ENCODE measurements around the gene TXK.

DNA sequence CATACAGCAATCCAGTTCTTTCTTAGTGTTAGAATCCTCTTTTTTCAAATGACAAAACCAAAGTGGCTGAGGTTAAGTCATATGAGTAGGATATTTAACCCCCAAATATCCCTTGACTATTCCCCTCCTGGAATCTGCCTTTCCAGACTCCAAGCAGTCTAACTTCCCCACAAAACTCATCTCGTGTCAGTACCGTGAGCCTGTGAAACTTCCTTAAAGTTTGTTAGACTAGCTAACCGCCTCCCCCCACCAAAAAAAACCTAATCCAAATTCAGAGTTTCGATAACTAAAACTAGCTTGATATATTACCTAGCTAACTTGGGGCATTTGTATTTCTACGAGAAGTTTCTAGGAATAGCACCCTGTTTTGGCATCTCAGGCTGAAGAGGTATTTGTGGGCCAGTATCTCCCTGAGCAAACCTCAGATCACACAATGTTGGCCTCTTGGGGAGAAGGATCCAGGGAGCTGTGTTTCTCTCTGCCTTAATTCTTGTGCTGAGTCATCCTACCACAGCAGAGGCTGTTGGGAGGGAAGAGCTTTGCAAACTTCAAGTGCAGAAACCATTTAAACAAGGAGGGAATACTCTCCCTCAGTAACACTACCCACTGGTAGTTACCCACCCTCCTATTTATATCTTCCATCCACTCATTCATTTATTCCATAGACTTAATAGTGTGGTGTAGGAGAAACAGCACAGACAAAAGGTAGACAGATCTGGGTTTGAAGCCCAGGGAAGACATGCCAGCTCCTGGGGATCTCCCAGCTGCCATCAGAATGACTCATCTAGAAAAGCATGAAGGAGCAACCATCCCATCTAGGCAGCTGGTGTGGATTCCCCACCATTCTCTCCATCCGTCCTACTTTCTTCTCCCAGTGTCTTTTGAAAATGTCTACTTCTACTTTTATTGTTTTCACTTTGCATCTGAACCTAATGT, 39.3 kb upstream of the TXK start:
- TF ChIP-seq, protein P1, sequence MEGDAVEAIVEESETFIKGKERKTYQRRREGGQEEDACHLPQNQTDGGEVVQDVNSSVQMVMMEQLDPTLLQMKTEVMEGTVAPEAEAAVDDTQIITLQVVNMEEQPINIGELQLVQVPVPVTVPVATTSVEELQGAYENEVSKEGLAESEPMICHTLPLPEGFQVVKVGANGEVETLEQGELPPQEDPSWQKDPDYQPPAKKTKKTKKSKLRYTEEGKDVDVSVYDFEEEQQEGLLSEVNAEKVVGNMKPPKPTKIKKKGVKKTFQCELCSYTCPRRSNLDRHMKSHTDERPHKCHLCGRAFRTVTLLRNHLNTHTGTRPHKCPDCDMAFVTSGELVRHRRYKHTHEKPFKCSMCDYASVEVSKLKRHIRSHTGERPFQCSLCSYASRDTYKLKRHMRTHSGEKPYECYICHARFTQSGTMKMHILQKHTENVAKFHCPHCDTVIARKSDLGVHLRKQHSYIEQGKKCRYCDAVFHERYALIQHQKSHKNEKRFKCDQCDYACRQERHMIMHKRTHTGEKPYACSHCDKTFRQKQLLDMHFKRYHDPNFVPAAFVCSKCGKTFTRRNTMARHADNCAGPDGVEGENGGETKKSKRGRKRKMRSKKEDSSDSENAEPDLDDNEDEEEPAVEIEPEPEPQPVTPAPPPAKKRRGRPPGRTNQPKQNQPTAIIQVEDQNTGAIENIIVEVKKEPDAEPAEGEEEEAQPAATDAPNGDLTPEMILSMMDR (IDR thresholded peaks at IDR 0.05): no peak
- no peak for TF ChIP-seq POLR2A (IDR thresholded peaks at IDR 0.05)

Data from lower leg skin (tissue), 3 donors.